ENCODE measurements around the gene SORCS2. TPM values are rescaled to one million over a fixed set of nuclear protein-coding genes. Genes with fewer than 3 reads are reported as not detected.

SORCS2 gene
- polyA plus RNA-seq, 3 donors = 0.46 to 0.55 TPM; not detected in 1

GRCh38 chr4:7288751-7289523 lies 96.6 kb downstream of the SORCS2 start:
- TF ChIP-seq CTCF (IDR thresholded peaks at IDR 0.05) = no peak
- Histone ChIP-seq H3K9ac (ENCODE audit: insufficient read depth, low read length, poor library complexity, severe bottlenecking) (no peak overlapping the region), H3K4me2 (replicated peaks; ENCODE audit: extremely low read depth, low read length, poor library complexity, severe bottlenecking) (no peak overlapping the region), H3K9me3 (replicated peaks in 1 of 2; ENCODE audit: control insufficient read depth in 1 of 2, insufficient read depth in 1 of 2, low read length in 2 of 2) (no peaks in the 10 kb centered on the region), H2AFZ (ENCODE audit: insufficient read depth, low read depth, low read length, poor library complexity, severe bottlenecking) (no peak overlapping the region), H3K36me3 (replicated peaks in 1 of 2; ENCODE audit: control insufficient read depth in 1 of 2, insufficient read depth in 2 of 2, low read length in 2 of 2) (no peaks in the 10 kb centered on the region), H3K27ac (ENCODE audit: low read depth in 1 of 2, low read length in 2 of 2) (no peak overlapping the region), H4K20me1 (ENCODE audit: insufficient read depth, low read length) (no peaks in the 10 kb centered on the region), H3K4me1 (ENCODE audit: control insufficient read depth in 1 of 2, insufficient read depth in 2 of 2, low read length in 2 of 2) (no peaks in the 10 kb centered on the region), H3K4me3 (replicated peaks in 1 of 3; ENCODE audit: low read depth in 2 of 3, low read length in 3 of 3) (no peak overlapping the region), H3K79me2 (ENCODE audit: insufficient read depth, low read length) (no peaks in the 10 kb centered on the region), H3K27me3 (ENCODE audit: control insufficient read depth in 2 of 2, insufficient read depth in 2 of 2, low read length in 2 of 2) (no peaks in the 10 kb centered on the region)
- Mint-ChIP-seq H3K36me3 (no peaks in the 10 kb centered on the region), H3K27ac (no peak overlapping the region), H3K27me3 (ENCODE audit: low read depth in 3 of 3) (peaks cover 6 to 13% (median 10%) of the 10 kb centered on the region in 3 donors), H3K4me3 (no peak overlapping the region), H3K4me1 (no peaks in the 10 kb centered on the region), H3K9me3 (peaks cover 0 to 2% (median 0%) of the 10 kb centered on the region in 7 donors)
- intact Hi-C loops (cut with micrococcal nuclease) = no loop called here
- no peak for DNase-seq
- WGBS (ENCODE audit: insufficient coverage) = 100% methylated on average over 1 of the region's 2 CpGs

GRCh38 chr4:7289589-7289988 lies 97.3 kb downstream of the SORCS2 start:
- no peaks in the 10 kb centered on the region for H3K79me2 ChIP-seq (ENCODE audit: insufficient read depth, low read length)
- Mint-ChIP-seq H3K9me3 (peaks cover 0 to 2% (median 0%) of the 10 kb centered on the region in 7 donors), H3K4me3 (no peak overlapping the region), H3K4me1 (no peaks in the 10 kb centered on the region), H3K27ac (no peak overlapping the region), H3K36me3 (no peaks in the 10 kb centered on the region), H3K27me3 (ENCODE audit: low read depth in 3 of 3) (peaks cover 6 to 13% (median 10%) of the 10 kb centered on the region in 3 donors)
- no peaks in the 10 kb centered on the region for H3K36me3 ChIP-seq (replicated peaks in 1 of 2; ENCODE audit: control insufficient read depth in 1 of 2, insufficient read depth in 2 of 2, low read length in 2 of 2)
- no peak overlapping the region for H3K4me3 ChIP-seq (replicated peaks in 1 of 3; ENCODE audit: low read depth in 2 of 3, low read length in 3 of 3)
- DNase-seq = no peak
- intact Hi-C loops (cut with micrococcal nuclease) = no loop called here
- no peak for TF ChIP-seq CTCF (IDR thresholded peaks at IDR 0.05)
- H3K4me1 ChIP-seq (ENCODE audit: control insufficient read depth in 1 of 2, insufficient read depth in 2 of 2, low read length in 2 of 2) = no peaks in the 10 kb centered on the region
- H4K20me1 ChIP-seq (ENCODE audit: insufficient read depth, low read length) = no peaks in the 10 kb centered on the region
- H2AFZ ChIP-seq (ENCODE audit: insufficient read depth, low read depth, low read length, poor library complexity, severe bottlenecking) = no peak overlapping the region
- H3K9ac ChIP-seq (ENCODE audit: insufficient read depth, low read length, poor library complexity, severe bottlenecking) = no peak overlapping the region
- no peak overlapping the region for H3K4me2 ChIP-seq (replicated peaks; ENCODE audit: extremely low read depth, low read length, poor library complexity, severe bottlenecking)
- no peaks in the 10 kb centered on the region for H3K9me3 ChIP-seq (replicated peaks in 1 of 2; ENCODE audit: control insufficient read depth in 1 of 2, insufficient read depth in 1 of 2, low read length in 2 of 2)
- H3K27ac ChIP-seq (ENCODE audit: low read depth in 1 of 2, low read length in 2 of 2) = no peak overlapping the region
- no peaks in the 10 kb centered on the region for H3K27me3 ChIP-seq (ENCODE audit: control insufficient read depth in 2 of 2, insufficient read depth in 2 of 2, low read length in 2 of 2)
- WGBS (ENCODE audit: insufficient coverage) = 90% methylated on average over 12 of the region's 15 CpGs

Measured in CD14-positive monocyte (primary cell).